Neural cell (in vitro differentiated cells): ENCODE data around the gene DCAF6. TPM values are rescaled to one million over a fixed set of nuclear protein-coding genes. Genes with fewer than 3 reads are reported as not detected.

Experiments
- H2AFZ ChIP-seq: fragments of 200-600, 300-800 bp; sonication (generic), shearing (Covaris generic); 2 replicates; pipeline ENCODE4 v1.6.0; 2014; ENCODE audit warnings: low read depth, mild to moderate bottlenecking, antibody characterized with exemption, low read length, moderate library complexity
- H3F3A ChIP-seq: fragments of 200-600 bp; shearing (Covaris generic); 2 replicates; pipeline ENCODE4 v1.6.1; 2016; ENCODE audit warnings: mild to moderate bottlenecking, moderate library complexity, mixed read lengths, antibody characterized with exemption, low read length; ENCODE audit not compliant: insufficient read depth, poor library complexity, severe bottlenecking
- H3K27ac ChIP-seq: fragments of 200-600, 300-800 bp; sonication (generic), shearing (Covaris generic); 2 replicates; pipeline ENCODE4 v1.5.1; 2014; ENCODE audit warnings: mild to moderate bottlenecking, low read length, moderate library complexity
- H3K27me3 ChIP-seq: fragments of 300-800, 200-600 bp; sonication (generic), shearing (Covaris generic); 2 replicates; pipeline ENCODE4 v1.6.0; 2014; ENCODE audit warnings: mild to moderate bottlenecking, low read depth, low read length, moderate library complexity; ENCODE audit not compliant: insufficient read depth
- H3K36me3 ChIP-seq: fragments of 300-800, 200-600 bp; sonication (generic), shearing (Covaris generic); 2 replicates; pipeline ENCODE4 v1.5.1; 2014; ENCODE audit warnings: mild to moderate bottlenecking, antibody characterized with exemption, low read length, moderate library complexity; ENCODE audit not compliant: insufficient read depth
- H3K4me2 ChIP-seq: fragments of 300-800, 200-600 bp; sonication (generic), shearing (Covaris generic); 2 replicates; pipeline ENCODE4 v1.6.0; 2014; ENCODE audit warnings: mild to moderate bottlenecking, low read length
- H3K4me3 ChIP-seq: fragments of 300-800, 200-600 bp; sonication (generic), shearing (Covaris generic); 2 replicates; pipeline ENCODE4 v1.5.1; 2014; ENCODE audit warnings: mild to moderate bottlenecking, low read length, moderate library complexity
- H3K79me2 ChIP-seq: fragments of 200-600 bp; shearing (Covaris generic); replicated peaks from 2 replicates; pipeline ENCODE4 v1.6.0; 2014; ENCODE audit warnings: mild to moderate bottlenecking, low read length, moderate library complexity; ENCODE audit not compliant: insufficient read depth
- H3K9ac ChIP-seq: fragments of 300-800, 200-600 bp; sonication (generic), shearing (Covaris generic); 2 replicates; pipeline ENCODE4 v1.6.1; 2016; ENCODE audit warnings: mild to moderate bottlenecking, low read length, mixed read lengths
- H3K9me2 ChIP-seq: fragments of 200-600 bp; shearing (Covaris generic); 2 replicates; pipeline ENCODE4 v1.6.1; 2016; ENCODE audit warnings: mild to moderate bottlenecking, low read length, mixed read lengths; ENCODE audit not compliant: insufficient read depth
- H3K9me3 ChIP-seq: fragments of 200-600, 300-800 bp; sonication (generic), shearing (Covaris generic); 2 replicates; pipeline ENCODE4 v1.6.1; 2016; ENCODE audit warnings: mild to moderate bottlenecking, mixed run types, low read length, moderate library complexity, mixed read lengths
- H4K20me1 ChIP-seq: fragments of 200-600 bp; shearing (Covaris generic); 2 replicates; pipeline ENCODE4 v1.6.1; 2016; ENCODE audit warnings: mild to moderate bottlenecking, mixed run types; ENCODE audit not compliant: insufficient read depth
- CTCF ChIP-seq: fragments of 450-650 bp; IDR thresholded peaks from 2 replicates; pipeline ENCODE4 v1.5.1; 2014; ENCODE audit warnings: antibody characterized with exemption, mild to moderate bottlenecking, moderate library complexity; ENCODE audit not compliant: poor library complexity, severe bottlenecking
- EP300 ChIP-seq: fragments of 450-650 bp; conservative IDR thresholded peaks from 2 replicates; pipeline ENCODE4 v1.6.1; 2014; ENCODE audit warnings: antibody characterized with exemption, mild to moderate bottlenecking, moderate library complexity; ENCODE audit not compliant: poor library complexity, severe bottlenecking
- EZH2 ChIP-seq: fragments of 200-600, 300-800 bp; shearing (Covaris generic), sonication (generic); IDR thresholded peaks from 2 replicates; pipeline ENCODE4 v1.6.1; 2014; ENCODE audit warnings: antibody characterized with exemption, low read length, borderline replicate concordance, mild to moderate bottlenecking; ENCODE audit not compliant: insufficient read depth, poor library complexity, severe bottlenecking
- MXI1 ChIP-seq: fragments of 450-650 bp; conservative IDR thresholded peaks from 2 replicates; pipeline ENCODE4 v1.6.1; 2014; ENCODE audit warnings: antibody characterized with exemption, mild to moderate bottlenecking; ENCODE audit not compliant: poor library complexity, severe bottlenecking
- POLR2AphosphoS5 ChIP-seq: IDR thresholded peaks from 2 replicates; pipeline ENCODE4 v1.6.1; 2012
- RAD21 ChIP-seq: fragments of 450-650 bp; conservative IDR thresholded peaks from 2 replicates; pipeline ENCODE4 v1.6.1; 2014; ENCODE audit warnings: antibody characterized with exemption, mild to moderate bottlenecking, moderate library complexity
- SMC3 ChIP-seq: fragments of 450-650 bp; conservative IDR thresholded peaks from 2 replicates; pipeline ENCODE4 v1.6.1; 2014; ENCODE audit warnings: antibody characterized with exemption, mild to moderate bottlenecking, moderate library complexity; ENCODE audit not compliant: poor library complexity
- TAF1 ChIP-seq: IDR thresholded peaks from 2 replicates; pipeline ENCODE4 v1.6.1; 2012; ENCODE audit warnings: low read depth
- polyA plus RNA-seq: library from polyadenylated mRNA; depleted of rRNA; stranded (reverse); fragments of >200 nt; gene quantifications from 2 replicates; pipeline ENCODE4 v1.2.3, GENCODE V29; 2014
- TF ChIP-seq, protein P1 (sequence below): IDR thresholded peaks from 2 replicates; pipeline ENCODE4 v1.6.1; 2012; ENCODE audit warnings: borderline replicate concordance

The DCAF6 gene
- polyA plus RNA-seq, 1 donor from 2014 or later = 44.8 TPM

DNA sequence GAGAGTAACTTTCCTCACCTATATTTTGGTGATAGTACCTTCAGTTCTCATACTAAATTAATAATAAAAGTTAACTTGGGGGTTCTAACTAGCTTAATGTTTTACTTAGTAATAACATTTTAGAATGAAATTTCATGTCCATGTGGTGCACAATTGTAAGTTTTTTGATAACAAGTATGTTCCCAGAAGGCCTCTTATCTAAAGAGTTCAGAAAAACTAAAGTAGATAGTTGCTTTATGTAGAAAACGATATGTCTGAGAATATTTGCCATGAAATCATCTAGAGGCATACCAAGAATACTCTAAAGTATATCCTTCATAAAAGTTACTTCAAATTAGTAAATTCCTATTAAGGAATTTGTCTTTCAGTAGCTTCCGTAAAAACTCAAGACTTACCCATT lies 12.4 kb upstream of the DCAF6 start:
- Histone ChIP-seq H3K4me3 (no peak overlapping the region), H3K36me3 (peaks cover 7% of the 10 kb centered on the region), H3K27ac (no peak overlapping the region), H3K9ac (no peak overlapping the region), H2AFZ (no peak overlapping the region), H4K20me1 (no peaks in the 10 kb centered on the region), H3K27me3 (no peaks in the 10 kb centered on the region), H3K9me2 (no peaks in the 10 kb centered on the region), H3K4me2 (no peak overlapping the region), H3K79me2 (peaks cover 13% of the 10 kb centered on the region), H3K9me3 (no peaks in the 10 kb centered on the region), H3F3A (no peaks in the 10 kb centered on the region)
- TF ChIP-seq CTCF = no peak
- no peak for TF ChIP-seq POLR2AphosphoS5
- TF ChIP-seq, protein P1, sequence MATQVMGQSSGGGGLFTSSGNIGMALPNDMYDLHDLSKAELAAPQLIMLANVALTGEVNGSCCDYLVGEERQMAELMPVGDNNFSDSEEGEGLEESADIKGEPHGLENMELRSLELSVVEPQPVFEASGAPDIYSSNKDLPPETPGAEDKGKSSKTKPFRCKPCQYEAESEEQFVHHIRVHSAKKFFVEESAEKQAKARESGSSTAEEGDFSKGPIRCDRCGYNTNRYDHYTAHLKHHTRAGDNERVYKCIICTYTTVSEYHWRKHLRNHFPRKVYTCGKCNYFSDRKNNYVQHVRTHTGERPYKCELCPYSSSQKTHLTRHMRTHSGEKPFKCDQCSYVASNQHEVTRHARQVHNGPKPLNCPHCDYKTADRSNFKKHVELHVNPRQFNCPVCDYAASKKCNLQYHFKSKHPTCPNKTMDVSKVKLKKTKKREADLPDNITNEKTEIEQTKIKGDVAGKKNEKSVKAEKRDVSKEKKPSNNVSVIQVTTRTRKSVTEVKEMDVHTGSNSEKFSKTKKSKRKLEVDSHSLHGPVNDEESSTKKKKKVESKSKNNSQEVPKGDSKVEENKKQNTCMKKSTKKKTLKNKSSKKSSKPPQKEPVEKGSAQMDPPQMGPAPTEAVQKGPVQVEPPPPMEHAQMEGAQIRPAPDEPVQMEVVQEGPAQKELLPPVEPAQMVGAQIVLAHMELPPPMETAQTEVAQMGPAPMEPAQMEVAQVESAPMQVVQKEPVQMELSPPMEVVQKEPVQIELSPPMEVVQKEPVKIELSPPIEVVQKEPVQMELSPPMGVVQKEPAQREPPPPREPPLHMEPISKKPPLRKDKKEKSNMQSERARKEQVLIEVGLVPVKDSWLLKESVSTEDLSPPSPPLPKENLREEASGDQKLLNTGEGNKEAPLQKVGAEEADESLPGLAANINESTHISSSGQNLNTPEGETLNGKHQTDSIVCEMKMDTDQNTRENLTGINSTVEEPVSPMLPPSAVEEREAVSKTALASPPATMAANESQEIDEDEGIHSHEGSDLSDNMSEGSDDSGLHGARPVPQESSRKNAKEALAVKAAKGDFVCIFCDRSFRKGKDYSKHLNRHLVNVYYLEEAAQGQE = no peak
- TF ChIP-seq EZH2 = no peak
- TF ChIP-seq SMC3 = no peak
- TF ChIP-seq MXI1 = no peak
- TF ChIP-seq EP300 = no peak
- no peak for TF ChIP-seq TAF1
- TF ChIP-seq RAD21 = no peak

DNA sequence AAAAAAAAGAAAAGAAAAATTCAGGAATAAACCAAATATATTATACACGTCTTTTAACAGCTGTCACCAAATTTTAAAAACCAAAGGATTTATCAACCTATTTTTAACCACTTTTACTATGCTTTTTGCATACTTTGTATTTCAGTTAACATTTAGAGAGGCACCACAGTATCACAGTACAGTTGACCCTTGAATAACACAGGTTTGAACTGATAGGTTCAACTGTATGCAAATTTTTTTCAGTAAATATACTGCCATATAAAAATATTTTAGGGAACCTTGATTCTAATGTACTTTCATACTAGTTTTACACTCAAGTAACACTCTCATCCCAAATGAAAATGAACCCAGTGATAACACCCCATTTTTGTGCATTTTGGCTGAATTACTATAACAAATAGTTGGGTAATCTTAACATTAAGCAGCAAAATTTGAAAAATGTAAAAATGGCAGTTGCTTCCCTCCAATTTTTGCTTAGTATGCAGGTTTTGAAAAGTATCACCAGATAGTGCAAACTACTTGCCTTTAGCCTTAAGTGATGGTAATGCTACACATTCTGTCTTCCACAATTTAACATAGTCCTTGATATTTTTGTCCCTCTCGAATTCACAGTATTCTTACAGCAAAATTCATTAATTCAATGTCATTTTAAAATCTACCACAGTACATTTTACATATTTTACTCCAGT lies 11.8 kb upstream of the DCAF6 start:
- H3K36me3 ChIP-seq = peaks cover 7% of the 10 kb centered on the region

More for the DNA sequence above, 11.8 kb upstream of the DCAF6 start:
- H3K79me2 ChIP-seq = peaks cover 16% of the 10 kb centered on the region
- H3K4me3 ChIP-seq = no peak overlapping the region
- H3K27me3 ChIP-seq = no peaks in the 10 kb centered on the region
- H3F3A ChIP-seq = no peaks in the 10 kb centered on the region
- no peak overlapping the region for H3K9ac ChIP-seq
- no peak overlapping the region for H2AFZ ChIP-seq
- H3K4me2 ChIP-seq = no peak overlapping the region
- no peaks in the 10 kb centered on the region for H4K20me1 ChIP-seq
- H3K27ac ChIP-seq = no peak overlapping the region
- no peaks in the 10 kb centered on the region for H3K9me3 ChIP-seq
- H3K9me2 ChIP-seq = no peaks in the 10 kb centered on the region
- TF ChIP-seq, protein P1 = no peak
- no peak for TF ChIP-seq EP300
- no peak for TF ChIP-seq CTCF
- no peak for TF ChIP-seq POLR2AphosphoS5
- TF ChIP-seq RAD21 = no peak
- no peak for TF ChIP-seq MXI1
- no peak for TF ChIP-seq SMC3
- no peak for TF ChIP-seq TAF1
- TF ChIP-seq EZH2 = no peak
